ENCODE results near the gene SDR42E1. TPM values are rescaled to one million over a fixed set of nuclear protein-coding genes. Genes with fewer than 3 reads are reported as not detected.
A peak's percentile ranks its signal among the peaks of the same experiment; 100 is the strongest.

SDR42E1 gene
- total and polyA plus RNA-seq, 2 of the 8 experiments (the other 6 are each of a cell fraction or from before 2014, with no cell fraction given), result 0.03 TPM; not detected in 1

DNA sequence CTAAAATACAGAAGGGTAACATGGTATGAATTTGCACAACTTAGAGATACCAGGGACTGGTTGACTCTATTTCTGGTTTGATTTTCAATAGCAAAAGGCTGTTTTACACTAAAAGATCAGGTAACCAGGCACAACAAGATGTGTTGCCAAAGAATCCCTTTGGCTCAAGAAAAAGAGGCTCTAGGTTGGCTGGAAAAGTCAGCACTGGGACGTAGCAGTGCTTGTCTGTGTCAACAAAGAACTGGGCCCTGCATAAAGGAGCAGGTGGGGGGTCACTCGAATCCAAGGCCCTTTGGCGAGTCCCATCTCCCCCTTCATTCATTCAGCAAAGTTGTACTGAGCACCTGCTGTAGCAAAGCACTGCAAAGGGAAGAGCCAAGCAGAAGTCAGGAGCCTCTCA is 18.4 kb downstream of the SDR42E1 start:
- Histone ChIP-seq H3K4me3 (ENCODE audit: extremely low read depth in 1 of 4, insufficient read depth in 2 of 4, low read depth in 3 of 4, low read length in 4 of 4) (no peak overlapping the region), H2BK12ac (ENCODE audit: low read depth, low read length) (no peak overlapping the region), H3K27ac (ENCODE audit: low read depth, low read length) (no peak overlapping the region), H4K5ac (ENCODE audit: insufficient read length, low read depth, low read length) (no peak overlapping the region), H3K23ac (ENCODE audit: insufficient read length) (no peak overlapping the region), H3K79me2 (ENCODE audit: control insufficient read depth in 1 of 2, insufficient read depth in 2 of 2, low read length in 2 of 2) (no peaks in the 10 kb centered on the region), H3K23me2 (ENCODE audit: low read depth, low read length) (no peaks in the 10 kb centered on the region), H2BK15ac (ENCODE audit: low read length) (no peak overlapping the region), H3K9ac (replicated peaks in 1 of 4; ENCODE audit: extremely low read depth in 1 of 4, low read depth in 3 of 4, low read length in 3 of 4) (no peak overlapping the region), H3K9me3 (ENCODE audit: insufficient read depth in 2 of 2, low read depth in 1 of 2, low read length in 1 of 2) (no peaks in the 10 kb centered on the region), H3K79me1 (ENCODE audit: low read depth, low read length) (no peaks in the 10 kb centered on the region), H3K4ac (replicated peaks; ENCODE audit: insufficient read length, low read depth, low read length) (no peak overlapping the region), H2BK20ac (ENCODE audit: low read length) (no peak overlapping the region), H3K4me1 (replicated peaks in 1 of 4; ENCODE audit: control insufficient read depth in 3 of 4, insufficient read depth in 4 of 4, low read length in 3 of 4) (peaks cover 0 to 7% (median 0%) of the 10 kb centered on the region in 4 experiments; a peak in 2 of 7 replicates), H4K20me1 (replicated peaks in 1 of 2; ENCODE audit: control insufficient read depth in 1 of 2, insufficient read depth in 2 of 2, low read length in 2 of 2) (no peaks in the 10 kb centered on the region), H3K4me2 (ENCODE audit: insufficient read depth in 1 of 2, low read depth in 2 of 2, low read length in 2 of 2) (no peak overlapping the region), H3K14ac (ENCODE audit: insufficient read length) (no peak overlapping the region), H3K36me3 (ENCODE audit: control insufficient read depth in 2 of 4, insufficient read depth in 4 of 4, low read length in 3 of 4) (no peaks in the 10 kb centered on the region), H3K27me3 (replicated peaks in 1 of 4; ENCODE audit: control insufficient read depth in 3 of 4, extremely low read depth in 1 of 4, insufficient read depth in 3 of 4, low read length in 3 of 4) (no peaks in the 10 kb centered on the region), H2AK5ac (ENCODE audit: low read depth, low read length) (no peak overlapping the region), H3K56ac (replicated peaks; ENCODE audit: insufficient read length, low read depth, low read length) (no peak overlapping the region), H4K8ac (ENCODE audit: extremely low read depth, insufficient read depth, low read length) (no peak overlapping the region), H2BK120ac (replicated peaks; ENCODE audit: low read depth, low read length) (no peak overlapping the region), H3K18ac (ENCODE audit: extremely low read depth, low read length) (no peak overlapping the region), H2BK5ac (ENCODE audit: low read depth, low read length) (no peak overlapping the region), H2AFZ (ENCODE audit: low read length) (0 out of 2 replicates have a peak overlapping the region, but pooled peaks have one; percentile 13), H4K91ac (replicated peaks; ENCODE audit: insufficient read length, low read length) (no peak overlapping the region)
- ChIA-PET CTCF (ENCODE audit: partially characterized antibody) (interaction anchor here (2.4 to 6.7 kb wide), 2 partner anchors 10 to 52 kb away, joined by 5 to 34 read pairs; no protein-coding TSS in a partner anchor), POLR2A (ENCODE audit: partially characterized antibody) (no interaction called here)
- FAIRE-seq, result no peak
- WGBS, 2 experiments (ENCODE audit: extremely low coverage in 1 of 2, insufficient coverage in 1 of 2, insufficient read length in 1 of 2, insufficient replicate concordance in 2 of 2, low coverage in 1 of 2, low lambda C conversion rate in 2 of 2, missing lambda C conversion rate in 1 of 2), result 81% methylated on average over 3 of the region's 3 CpGs; no CpG with 5 or more reads in 1 of the 2 experiments
- no peak for DNase-seq (ENCODE audit: low read depth in 1 of 2, low spot score in 2 of 2)
- TF ChIP-seq NANOG (IDR thresholded peaks at IDR 0.05; ENCODE audit: insufficient read depth, low read depth, low read length, poor library complexity, severe bottlenecking), result no peak
- TF ChIP-seq KDM1A (IDR thresholded peaks at IDR 0.05; ENCODE audit: borderline replicate concordance, low read length), result no peak
- no peak for TF ChIP-seq JUN (IDR thresholded peaks at IDR 0.05; ENCODE audit: low read depth, low read length)
- TF ChIP-seq YY1 (IDR thresholded peaks at IDR 0.05; ENCODE audit: low read depth, low read length), result no peak
- TF ChIP-seq POU5F1 (IDR thresholded peaks at IDR 0.05; ENCODE audit: low read depth, low read length), result no peak
- TF ChIP-seq EZH2 (IDR thresholded peaks at IDR 0.05; ENCODE audit: low read depth, low read length, severe bottlenecking), result no peak
- no peak for TF ChIP-seq GTF2F1 (IDR thresholded peaks at IDR 0.05; ENCODE audit: borderline replicate concordance, low read depth, low read length)
- TF ChIP-seq MAX (IDR thresholded peaks at IDR 0.05), result no peak
- no peak for TF ChIP-seq SIX5 (IDR thresholded peaks at IDR 0.05; ENCODE audit: low read depth, low read length)
- no peak for TF ChIP-seq ASH2L (IDR thresholded peaks at IDR 0.05; ENCODE audit: low read length)
- TF ChIP-seq, protein P1, sequence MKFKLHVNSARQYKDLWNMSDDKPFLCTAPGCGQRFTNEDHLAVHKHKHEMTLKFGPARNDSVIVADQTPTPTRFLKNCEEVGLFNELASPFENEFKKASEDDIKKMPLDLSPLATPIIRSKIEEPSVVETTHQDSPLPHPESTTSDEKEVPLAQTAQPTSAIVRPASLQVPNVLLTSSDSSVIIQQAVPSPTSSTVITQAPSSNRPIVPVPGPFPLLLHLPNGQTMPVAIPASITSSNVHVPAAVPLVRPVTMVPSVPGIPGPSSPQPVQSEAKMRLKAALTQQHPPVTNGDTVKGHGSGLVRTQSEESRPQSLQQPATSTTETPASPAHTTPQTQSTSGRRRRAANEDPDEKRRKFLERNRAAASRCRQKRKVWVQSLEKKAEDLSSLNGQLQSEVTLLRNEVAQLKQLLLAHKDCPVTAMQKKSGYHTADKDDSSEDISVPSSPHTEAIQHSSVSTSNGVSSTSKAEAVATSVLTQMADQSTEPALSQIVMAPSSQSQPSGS (IDR thresholded peaks at IDR 0.05; ENCODE audit: low read length), result no peak
- TF ChIP-seq SP1 (IDR thresholded peaks at IDR 0.05; ENCODE audit: low read depth, low read length), result no peak
- no peak for TF ChIP-seq GABPA (IDR thresholded peaks at IDR 0.05; ENCODE audit: borderline replicate concordance, insufficient read depth, low read length)

Measured in H1 (cell line).